BJ (cell line): ENCODE data around the gene NEIL3. TPM values are rescaled to one million over a fixed set of nuclear protein-coding genes. Genes with fewer than 3 reads are reported as not detected.

Source experiments
- CTCF ChIA-PET: fragments of 350-600 bp; formaldehyde crosslinking; extraction: SDS; loops from one replicate; lab custom pipeline; 2021; ENCODE audit warnings: antibody characterized with exemption, inconsistent platforms; lab: Yijun Ruan, JAX
- POLR2A ChIA-PET: fragments of 300-600 bp; sonication (Branson Sonifier 250); formaldehyde crosslinking; extraction: SDS; loops from one replicate; lab custom pipeline; 2021; ENCODE audit warnings: antibody characterized with exemption; lab: Charles Lee
- DNase-seq: peaks from one replicate; pipeline ENCODE4 v3.0.0-alpha.2; 2011; ENCODE audit warnings: low read depth
- H3K27me3 ChIP-seq: 2 replicates; pipeline ENCODE4 v1.6.0; 2011; ENCODE audit warnings: low read length; ENCODE audit not compliant: control insufficient read depth, insufficient read depth
- H3K36me3 ChIP-seq: 2 replicates; pipeline ENCODE4 v1.5.1; 2011; ENCODE audit warnings: low read length; ENCODE audit not compliant: control insufficient read depth, insufficient read depth
- H3K4me3 ChIP-seq: 2 replicates; pipeline ENCODE4 v1.5.1; 2011; ENCODE audit warnings: low read depth, mild to moderate bottlenecking, control low read depth, low read length
- polyA plus RNA-seq: library from polyadenylated mRNA; depleted of rRNA; stranded (reverse); fragments of >200 nt; gene quantifications from 2 replicates; pipeline ENCODE4 v1.2.3, GENCODE V29; 2011
- TF ChIP-seq, protein P1 (sequence below): IDR thresholded peaks from 2 replicates; pipeline ENCODE4 v1.5.1; 2011; ENCODE audit warnings: low read depth, mild to moderate bottlenecking, control low read depth, inconsistent platforms, low read length, moderate library complexity; ENCODE audit not compliant: insufficient read depth

The NEIL3 gene
- polyA plus RNA-seq, 1 experiment = 3.6 TPM

DNA sequence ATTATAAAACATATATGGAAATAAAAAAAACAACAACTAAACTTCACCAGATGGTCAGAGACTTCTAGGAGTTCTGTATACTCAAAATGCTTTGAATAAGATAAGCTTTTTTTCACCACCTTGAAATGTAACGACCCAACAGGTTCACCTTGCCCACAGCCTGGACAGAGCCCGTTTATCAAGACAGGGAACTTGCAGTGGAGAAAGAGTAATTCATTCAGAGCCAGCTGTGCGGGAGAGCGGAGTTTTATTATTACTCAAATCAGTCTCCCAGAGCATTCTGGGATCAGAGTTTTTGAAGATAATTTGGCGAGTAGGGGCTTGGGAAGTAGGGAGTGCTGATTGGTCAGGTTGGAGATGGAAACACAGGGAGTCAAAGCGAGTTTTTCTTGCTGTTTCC lies 94.1 kb downstream of the NEIL3 start:
- TF ChIP-seq, protein P1, sequence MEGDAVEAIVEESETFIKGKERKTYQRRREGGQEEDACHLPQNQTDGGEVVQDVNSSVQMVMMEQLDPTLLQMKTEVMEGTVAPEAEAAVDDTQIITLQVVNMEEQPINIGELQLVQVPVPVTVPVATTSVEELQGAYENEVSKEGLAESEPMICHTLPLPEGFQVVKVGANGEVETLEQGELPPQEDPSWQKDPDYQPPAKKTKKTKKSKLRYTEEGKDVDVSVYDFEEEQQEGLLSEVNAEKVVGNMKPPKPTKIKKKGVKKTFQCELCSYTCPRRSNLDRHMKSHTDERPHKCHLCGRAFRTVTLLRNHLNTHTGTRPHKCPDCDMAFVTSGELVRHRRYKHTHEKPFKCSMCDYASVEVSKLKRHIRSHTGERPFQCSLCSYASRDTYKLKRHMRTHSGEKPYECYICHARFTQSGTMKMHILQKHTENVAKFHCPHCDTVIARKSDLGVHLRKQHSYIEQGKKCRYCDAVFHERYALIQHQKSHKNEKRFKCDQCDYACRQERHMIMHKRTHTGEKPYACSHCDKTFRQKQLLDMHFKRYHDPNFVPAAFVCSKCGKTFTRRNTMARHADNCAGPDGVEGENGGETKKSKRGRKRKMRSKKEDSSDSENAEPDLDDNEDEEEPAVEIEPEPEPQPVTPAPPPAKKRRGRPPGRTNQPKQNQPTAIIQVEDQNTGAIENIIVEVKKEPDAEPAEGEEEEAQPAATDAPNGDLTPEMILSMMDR = no peak
- CTCF ChIA-PET = interaction anchor here (0.8 to 1.3 kb wide), 3 partner anchors 9 to 31 kb away, joined by 3 to 4 read pairs (median 3); no protein-coding TSS in a partner anchor
- no peaks in the 10 kb centered on the region for H3K27me3 ChIP-seq
- H3K36me3 ChIP-seq = no peaks in the 10 kb centered on the region
- no peak for DNase-seq
- no peak overlapping the region for H3K4me3 ChIP-seq
- POLR2A ChIA-PET = no interaction called here

DNA sequence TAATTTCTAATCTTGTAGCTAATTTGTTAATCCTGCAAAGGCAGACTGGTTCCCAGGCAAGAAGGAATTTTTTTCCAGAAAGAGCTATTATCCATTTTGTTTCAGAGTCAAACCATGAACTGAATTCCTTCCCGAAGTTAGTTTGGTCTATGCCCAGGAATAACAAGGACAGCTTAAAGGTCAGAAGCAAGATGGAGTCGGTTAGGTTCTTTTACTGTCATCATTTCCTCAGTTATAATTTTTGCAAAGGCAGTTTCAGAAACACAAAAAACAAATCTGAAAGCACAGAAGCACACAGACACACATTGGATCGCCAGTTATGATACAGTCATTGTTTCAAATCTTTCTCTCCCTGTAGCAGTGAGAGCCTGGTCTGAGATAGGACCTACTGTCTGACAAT lies 94.7 kb downstream of the NEIL3 start:
- no peak for DNase-seq
- Histone ChIP-seq H3K4me3 (no peak overlapping the region), H3K27me3 (no peaks in the 10 kb centered on the region), H3K36me3 (no peaks in the 10 kb centered on the region)
- TF ChIP-seq, protein P1 = no peak
- ChIA-PET POLR2A (no interaction called here), CTCF (interaction anchor here (1.1 to 1.3 kb wide), 2 partner anchors 9 to 30 kb away, joined by 3 to 4 read pairs; no protein-coding TSS in a partner anchor)

DNA sequence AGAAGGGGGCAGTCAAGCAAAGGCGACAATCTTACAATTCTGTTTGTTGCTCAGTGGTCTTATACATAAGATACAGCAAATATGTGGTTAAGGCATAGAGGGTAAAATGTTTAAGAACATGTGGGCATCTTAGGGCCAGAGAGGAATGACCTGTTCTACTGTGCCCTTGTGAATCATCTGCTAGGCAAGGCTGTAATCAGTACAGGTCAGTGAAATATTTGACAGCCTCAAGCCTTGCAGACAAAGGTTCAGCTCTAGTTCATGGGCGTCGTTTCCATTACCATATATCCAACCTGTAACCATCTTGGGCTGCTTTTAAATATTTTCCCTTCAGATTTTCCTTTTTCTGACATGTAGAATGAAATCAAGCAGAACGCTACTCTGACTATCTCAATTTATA lies 95.3 kb downstream of the NEIL3 start:
- Histone ChIP-seq H3K4me3 (no peak overlapping the region), H3K36me3 (no peaks in the 10 kb centered on the region), H3K27me3 (no peaks in the 10 kb centered on the region)
- TF ChIP-seq, protein P1 = no peak
- ChIA-PET POLR2A (no interaction called here), CTCF (interaction anchor here (1.1 kb wide), 1 partner anchor 30 kb away, joined by 4 read pairs; no protein-coding TSS in a partner anchor)
- DNase-seq = no peak

DNA sequence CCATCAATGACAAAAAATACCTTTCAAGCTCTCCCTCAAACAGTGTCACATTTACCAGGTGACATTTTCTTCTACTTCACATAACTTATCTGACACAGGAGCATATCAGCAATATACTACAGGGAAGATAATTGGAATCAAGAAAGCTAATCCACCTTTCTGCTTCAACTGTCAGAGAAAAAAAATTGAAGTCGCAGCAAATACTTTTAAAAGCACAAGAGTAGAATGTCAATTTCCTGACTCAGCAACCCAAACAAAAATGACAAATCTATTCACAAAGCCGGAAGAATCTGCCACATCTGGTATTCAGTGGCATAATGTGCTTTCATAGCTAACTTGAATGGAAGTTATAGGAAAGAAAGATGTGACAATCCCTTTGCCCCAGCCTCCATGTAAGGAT lies 95.8 kb downstream of the NEIL3 start:
- Histone ChIP-seq H3K36me3 (no peaks in the 10 kb centered on the region), H3K27me3 (no peaks in the 10 kb centered on the region), H3K4me3 (no peak overlapping the region)
- TF ChIP-seq, protein P1 = no peak
- ChIA-PET POLR2A (no interaction called here), CTCF (no interaction called here)
- no peak for DNase-seq

DNA sequence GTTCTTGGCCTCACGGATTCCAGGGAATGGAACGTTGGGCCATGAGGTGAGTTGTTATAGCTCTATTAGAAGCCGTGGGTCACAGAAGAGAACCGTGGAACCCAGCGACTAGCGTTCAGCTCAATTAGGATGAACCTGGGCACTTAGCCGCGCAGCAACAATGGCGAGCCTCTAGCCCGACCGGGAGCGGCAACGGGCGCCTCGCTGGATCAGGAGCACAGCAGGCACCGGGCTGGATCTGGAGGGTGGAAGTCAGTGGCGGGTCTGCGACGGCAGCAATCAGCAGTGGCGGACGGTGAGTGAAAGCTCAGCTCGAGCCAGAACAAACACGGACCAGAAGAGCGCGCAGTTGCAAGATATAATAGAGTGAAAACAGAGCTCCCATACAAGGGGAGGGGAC lies 98.3 kb downstream of the NEIL3 start:
- Histone ChIP-seq H3K4me3 (no peak overlapping the region), H3K27me3 (no peaks in the 10 kb centered on the region), H3K36me3 (no peaks in the 10 kb centered on the region)
- POLR2A ChIA-PET = no interaction called here
- TF ChIP-seq, protein P1 = no peak
- CTCF ChIA-PET = no interaction called here
- DNase-seq = no peak
